GM12878 (cell line): ENCODE data around the gene TRDMT1. TPM values are rescaled to one million over a fixed set of nuclear protein-coding genes. Genes with fewer than 3 reads are reported as not detected.
A peak's percentile ranks its signal among the peaks of the same experiment; 100 is the strongest.

Experiments used
- CBX3 ChIP-seq: fragments of 200-600 bp; sonication (generic); IDR thresholded peaks from 2 replicates; pipeline ENCODE4 v1.6.1; 2016; ENCODE audit warnings: low read depth, borderline replicate concordance
- CHD4 ChIP-seq: fragments of 200-600 bp; sonication (generic); IDR thresholded peaks from 2 replicates; pipeline ENCODE4 v1.6.1; 2016; ENCODE audit warnings: mild to moderate bottlenecking
- ETV6 ChIP-seq, 2 experiments: fragments of 450-650 bp in 1 of 2; IDR thresholded peaks in 1 of 2; conservative IDR thresholded peaks in 1 of 2; 2 replicates each; pipeline ENCODE4 v1.6.1; 2014; ENCODE audit warnings: antibody characterized with exemption in 1 of 2, borderline replicate concordance in 1 of 2, low read depth in 1 of 2, mild to moderate bottlenecking in 1 of 2, moderate library complexity in 1 of 2
- HDGF ChIP-seq: fragments of 450-650 bp; IDR thresholded peaks from 2 replicates; pipeline ENCODE4 v1.6.1; 2016; ENCODE audit warnings: antibody characterized with exemption
- JUND ChIP-seq: IDR thresholded peaks from 2 replicates; pipeline ENCODE4 v1.6.1; 2012; ENCODE audit warnings: low read depth, mild to moderate bottlenecking, low read length, improper control_type of control experiment, moderate library complexity
- KLF5 ChIP-seq: fragments of 450-650 bp; IDR thresholded peaks from 2 replicates; pipeline ENCODE4 v1.6.1; 2014; ENCODE audit warnings: mild to moderate bottlenecking; ENCODE audit not compliant: partially characterized antibody
- MYB ChIP-seq: fragments of 150-350 bp; IDR thresholded peaks from 2 replicates; pipeline ENCODE4 v1.6.1; 2014; ENCODE audit warnings: mild to moderate bottlenecking, low read depth, low read length, borderline replicate concordance
- NFYA ChIP-seq: IDR thresholded peaks from 2 replicates; pipeline ENCODE4 v1.6.1; 2011; ENCODE audit warnings: low read depth, mild to moderate bottlenecking, low read length, improper control_type of control experiment, borderline replicate concordance
- RBBP5 ChIP-seq: fragments of 200-600 bp; sonication (generic); conservative IDR thresholded peaks from 2 replicates; pipeline ENCODE4 v1.6.1; 2016
- RCOR1 ChIP-seq: conservative IDR thresholded peaks from 2 replicates; pipeline ENCODE4 v1.6.1; 2012; ENCODE audit warnings: low read depth, low read length, improper control_type of control experiment
- SREBF1 ChIP-seq: IDR thresholded peaks from 2 replicates; pipeline ENCODE4 v1.6.1; 2012; ENCODE audit warnings: mild to moderate bottlenecking, low read length
- TAF1 ChIP-seq: IDR thresholded peaks from 2 replicates; pipeline ENCODE4 v1.6.1; 2011; ENCODE audit warnings: mild to moderate bottlenecking, low read depth, low read length, borderline replicate concordance
- TARDBP ChIP-seq: IDR thresholded peaks from 2 replicates; pipeline ENCODE4 v1.6.1; 2016; ENCODE audit warnings: borderline replicate concordance
- ZBED1 ChIP-seq: IDR thresholded peaks from 2 replicates; pipeline ENCODE4 v1.6.1; 2016; ENCODE audit warnings: borderline replicate concordance
- ZNF24 ChIP-seq: fragments of 450-650 bp; IDR thresholded peaks from 2 replicates; pipeline ENCODE4 v1.6.1; 2017; ENCODE audit warnings: antibody characterized with exemption, mild to moderate bottlenecking
- ZZZ3 ChIP-seq: IDR thresholded peaks from 2 replicates; pipeline ENCODE4 v1.6.1; 2011; ENCODE audit warnings: low read depth; ENCODE audit not compliant: control insufficient read depth, insufficient read length
- polyA plus RNA-seq, 11 experiments: library from polyadenylated mRNA; depleted of rRNA in 4 of 11; unstranded in 6 of 11; stranded (reverse) in 5 of 11; fragments of >200 nt; fragmentation: Nextera tagmentation in 4 of 11; fragmentation: Illumina TruSeq in 1 of 11; extraction: Ambion mirVana in 4 of 11; extraction: Trizol in 1 of 11; gene quantifications; 1 replicate in 1 of 11; 2 replicates in 10 of 11; pipeline versions ENCODE4 v1.2.1 to v1.2.3, GENCODE V29; 2011 to 2016; ENCODE audit warnings: inconsistent platforms in 2 of 11, missing spikeins in 2 of 11, low read depth in 1 of 11
- total RNA-seq, 4 experiments: library from RNA; depleted of rRNA in 3 of 4; stranded (reverse); fragments of >200 nt in 3 of 4; fragmentation: Illumina TruSeq in 1 of 4; extraction: Trizol in 1 of 4; gene quantifications; 2 replicates each; pipeline versions ENCODE4 v1.2.1 to v1.2.3, GENCODE V29; 2013 to 2021
- TF ChIP-seq, protein P1 (sequence below): fragments of 150-350 bp; IDR thresholded peaks from 2 replicates; pipeline ENCODE4 v1.6.1; 2014; ENCODE audit warnings: mild to moderate bottlenecking, low read depth, low read length
- TF ChIP-seq, protein P2 (sequence below): fragments of 450-650 bp; formaldehyde crosslinking; IDR thresholded peaks from 2 replicates; pipeline ENCODE4 v1.4.0; 2020; ENCODE audit warnings: mild to moderate bottlenecking, moderate library complexity
- TF ChIP-seq, protein P3 (sequence below): fragments of 450-650 bp; IDR thresholded peaks from 2 replicates; pipeline ENCODE4 v1.6.1; 2017; ENCODE audit warnings: borderline replicate concordance
- TF ChIP-seq, protein P4 (sequence below): fragments of 450-650 bp; IDR thresholded peaks from 2 replicates; pipeline ENCODE4 v1.6.1; 2017; ENCODE audit warnings: antibody characterized with exemption, mild to moderate bottlenecking, moderate library complexity

The TRDMT1 gene
- total and polyA plus RNA-seq, 10 of the 15 experiments (the other 5 are each of a cell fraction or from before 2014, with no cell fraction given): 2.3 to 9.7 (median 4.6) TPM

DNA sequence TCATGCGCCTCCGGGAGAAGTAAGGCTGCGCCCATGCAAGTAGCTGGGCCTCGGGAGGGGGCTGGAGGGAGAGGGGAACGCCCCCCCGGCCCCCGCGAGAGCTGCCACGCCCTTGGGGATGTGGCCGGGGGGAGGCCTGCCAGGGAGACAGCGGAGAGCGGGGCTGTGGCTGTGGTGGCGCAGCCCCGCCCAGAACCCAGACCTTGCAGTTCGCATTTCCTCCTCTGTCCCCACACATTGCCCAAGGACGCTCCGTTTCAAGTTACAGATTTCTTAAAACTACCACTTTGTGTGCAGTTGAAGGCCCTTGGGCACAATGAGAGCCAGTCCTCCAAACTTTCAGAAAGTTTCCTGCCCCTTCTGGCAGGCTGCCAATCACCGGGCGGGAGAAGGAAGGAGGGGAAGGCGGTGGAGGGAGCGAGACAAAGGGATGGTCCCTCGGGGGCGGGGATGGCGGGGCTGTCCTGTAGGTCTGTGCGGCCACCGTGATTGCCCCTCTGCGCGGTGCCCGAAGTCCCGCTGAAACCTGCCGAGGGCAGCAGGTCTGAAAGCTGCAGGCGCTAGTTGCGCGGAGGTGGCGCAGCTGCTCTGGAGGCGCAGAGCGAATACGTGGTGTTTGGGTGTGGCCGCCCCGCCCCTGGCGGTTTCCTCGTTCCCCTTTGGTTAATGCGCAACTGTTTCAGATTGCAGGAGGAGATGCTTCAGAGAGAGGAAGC lies 28.7 kb upstream of the TRDMT1 start (continued):
- TF ChIP-seq CBX3 (no peak), TAF1 (no peak), MYB (no peak), JUND (no peak), ZNF24 (no peak), RBBP5 (no peak), RCOR1 (0 out of 2 replicates have a peak, but pooled peaks have one; percentile 57), KLF5 (no peak), NFYA (no peak), ZBED1 (no peak), ZZZ3 (no peak), HDGF (peak; percentile 65; the same call in 1 of the 2 replicates), CHD4 (no peak), TARDBP (no peak), ETV6 (conservative IDR thresholded peaks at IDR 0.05 in 1 of 2, IDR thresholded peaks at IDR 0.05 in 1 of 2; ENCODE audit: borderline replicate concordance in 1 of 2, low read depth in 1 of 2) (0 out of 4 replicates have a peak, but pooled peaks of 1 of the 2 experiments have one; percentile 18), SREBF1 (no peak)
- TF ChIP-seq, protein P1, sequence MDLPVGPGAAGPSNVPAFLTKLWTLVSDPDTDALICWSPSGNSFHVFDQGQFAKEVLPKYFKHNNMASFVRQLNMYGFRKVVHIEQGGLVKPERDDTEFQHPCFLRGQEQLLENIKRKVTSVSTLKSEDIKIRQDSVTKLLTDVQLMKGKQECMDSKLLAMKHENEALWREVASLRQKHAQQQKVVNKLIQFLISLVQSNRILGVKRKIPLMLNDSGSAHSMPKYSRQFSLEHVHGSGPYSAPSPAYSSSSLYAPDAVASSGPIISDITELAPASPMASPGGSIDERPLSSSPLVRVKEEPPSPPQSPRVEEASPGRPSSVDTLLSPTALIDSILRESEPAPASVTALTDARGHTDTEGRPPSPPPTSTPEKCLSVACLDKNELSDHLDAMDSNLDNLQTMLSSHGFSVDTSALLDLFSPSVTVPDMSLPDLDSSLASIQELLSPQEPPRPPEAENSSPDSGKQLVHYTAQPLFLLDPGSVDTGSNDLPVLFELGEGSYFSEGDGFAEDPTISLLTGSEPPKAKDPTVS: no peak
- TF ChIP-seq, protein P2, sequence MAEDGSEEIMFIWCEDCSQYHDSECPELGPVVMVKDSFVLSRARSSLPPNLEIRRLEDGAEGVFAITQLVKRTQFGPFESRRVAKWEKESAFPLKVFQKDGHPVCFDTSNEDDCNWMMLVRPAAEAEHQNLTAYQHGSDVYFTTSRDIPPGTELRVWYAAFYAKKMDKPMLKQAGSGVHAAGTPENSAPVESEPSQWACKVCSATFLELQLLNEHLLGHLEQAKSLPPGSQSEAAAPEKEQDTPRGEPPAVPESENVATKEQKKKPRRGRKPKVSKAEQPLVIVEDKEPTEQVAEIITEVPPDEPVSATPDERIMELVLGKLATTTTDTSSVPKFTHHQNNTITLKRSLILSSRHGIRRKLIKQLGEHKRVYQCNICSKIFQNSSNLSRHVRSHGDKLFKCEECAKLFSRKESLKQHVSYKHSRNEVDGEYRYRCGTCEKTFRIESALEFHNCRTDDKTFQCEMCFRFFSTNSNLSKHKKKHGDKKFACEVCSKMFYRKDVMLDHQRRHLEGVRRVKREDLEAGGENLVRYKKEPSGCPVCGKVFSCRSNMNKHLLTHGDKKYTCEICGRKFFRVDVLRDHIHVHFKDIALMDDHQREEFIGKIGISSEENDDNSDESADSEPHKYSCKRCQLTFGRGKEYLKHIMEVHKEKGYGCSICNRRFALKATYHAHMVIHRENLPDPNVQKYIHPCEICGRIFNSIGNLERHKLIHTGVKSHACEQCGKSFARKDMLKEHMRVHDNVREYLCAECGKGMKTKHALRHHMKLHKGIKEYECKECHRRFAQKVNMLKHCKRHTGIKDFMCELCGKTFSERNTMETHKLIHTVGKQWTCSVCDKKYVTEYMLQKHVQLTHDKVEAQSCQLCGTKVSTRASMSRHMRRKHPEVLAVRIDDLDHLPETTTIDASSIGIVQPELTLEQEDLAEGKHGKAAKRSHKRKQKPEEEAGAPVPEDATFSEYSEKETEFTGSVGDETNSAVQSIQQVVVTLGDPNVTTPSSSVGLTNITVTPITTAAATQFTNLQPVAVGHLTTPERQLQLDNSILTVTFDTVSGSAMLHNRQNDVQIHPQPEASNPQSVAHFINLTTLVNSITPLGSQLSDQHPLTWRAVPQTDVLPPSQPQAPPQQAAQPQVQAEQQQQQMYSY: no peak
- TF ChIP-seq, protein P3, sequence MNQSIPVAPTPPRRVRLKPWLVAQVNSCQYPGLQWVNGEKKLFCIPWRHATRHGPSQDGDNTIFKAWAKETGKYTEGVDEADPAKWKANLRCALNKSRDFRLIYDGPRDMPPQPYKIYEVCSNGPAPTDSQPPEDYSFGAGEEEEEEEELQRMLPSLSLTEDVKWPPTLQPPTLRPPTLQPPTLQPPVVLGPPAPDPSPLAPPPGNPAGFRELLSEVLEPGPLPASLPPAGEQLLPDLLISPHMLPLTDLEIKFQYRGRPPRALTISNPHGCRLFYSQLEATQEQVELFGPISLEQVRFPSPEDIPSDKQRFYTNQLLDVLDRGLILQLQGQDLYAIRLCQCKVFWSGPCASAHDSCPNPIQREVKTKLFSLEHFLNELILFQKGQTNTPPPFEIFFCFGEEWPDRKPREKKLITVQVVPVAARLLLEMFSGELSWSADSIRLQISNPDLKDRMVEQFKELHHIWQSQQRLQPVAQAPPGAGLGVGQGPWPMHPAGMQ: no peak
- TF ChIP-seq, protein P4, sequence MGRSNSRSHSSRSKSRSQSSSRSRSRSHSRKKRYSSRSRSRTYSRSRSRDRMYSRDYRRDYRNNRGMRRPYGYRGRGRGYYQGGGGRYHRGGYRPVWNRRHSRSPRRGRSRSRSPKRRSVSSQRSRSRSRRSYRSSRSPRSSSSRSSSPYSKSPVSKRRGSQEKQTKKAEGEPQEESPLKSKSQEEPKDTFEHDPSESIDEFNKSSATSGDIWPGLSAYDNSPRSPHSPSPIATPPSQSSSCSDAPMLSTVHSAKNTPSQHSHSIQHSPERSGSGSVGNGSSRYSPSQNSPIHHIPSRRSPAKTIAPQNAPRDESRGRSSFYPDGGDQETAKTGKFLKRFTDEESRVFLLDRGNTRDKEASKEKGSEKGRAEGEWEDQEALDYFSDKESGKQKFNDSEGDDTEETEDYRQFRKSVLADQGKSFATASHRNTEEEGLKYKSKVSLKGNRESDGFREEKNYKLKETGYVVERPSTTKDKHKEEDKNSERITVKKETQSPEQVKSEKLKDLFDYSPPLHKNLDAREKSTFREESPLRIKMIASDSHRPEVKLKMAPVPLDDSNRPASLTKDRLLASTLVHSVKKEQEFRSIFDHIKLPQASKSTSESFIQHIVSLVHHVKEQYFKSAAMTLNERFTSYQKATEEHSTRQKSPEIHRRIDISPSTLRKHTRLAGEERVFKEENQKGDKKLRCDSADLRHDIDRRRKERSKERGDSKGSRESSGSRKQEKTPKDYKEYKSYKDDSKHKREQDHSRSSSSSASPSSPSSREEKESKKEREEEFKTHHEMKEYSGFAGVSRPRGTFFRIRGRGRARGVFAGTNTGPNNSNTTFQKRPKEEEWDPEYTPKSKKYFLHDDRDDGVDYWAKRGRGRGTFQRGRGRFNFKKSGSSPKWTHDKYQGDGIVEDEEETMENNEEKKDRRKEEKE: no peak
